Adrenal gland (tissue), 5 donors: Measurements from ENCODE around the gene ZNF672.

Source experiments
- CTCF ChIP-seq, 6 experiments: fragments of 450-650 bp in 4 of 6; fragments of 200-600 bp in 2 of 6; sonication (generic) in 1 of 6; IDR thresholded peaks; 1 replicate in 5 of 6; 2 replicates in 1 of 6; pipeline versions ENCODE4 v1.5.1 to v1.8.0; 2016 to 2021; ENCODE audit warnings: antibody characterized with exemption in 6 of 6, mild to moderate bottlenecking in 2 of 6, moderate library complexity in 1 of 6
- POLR2A ChIP-seq, 2 donors: fragments of 450-650 bp; IDR thresholded peaks; one replicate each; pipeline ENCODE4 v1.6.1; 2017; ENCODE audit warnings: antibody characterized with exemption in 2 of 2, mild to moderate bottlenecking in 2 of 2, moderate library complexity in 1 of 2
- donor health status: DM: no; HTN: no; CAD: no.

GRCh38 chr1:248841702-248842395, 3.8 kb downstream of the ZNF672 start:
- TF ChIP-seq CTCF (IDR thresholded peaks at IDR 0.05) = peak in 5 of 6 experiments; percentile 24 to 54 (median 51)
- no peak for TF ChIP-seq POLR2A (IDR thresholded peaks at IDR 0.05)
